ENCODE data around the gene SIAH2.
A peak's percentile ranks its signal among the peaks of the same experiment; 100 is the strongest.
"Not testable (repeated sequence)": the region's sequence is repeated elsewhere in the genome, so short reads cannot be mapped to it uniquely, and the experiment has no call there.

Gene SIAH2

GRCh38 chr3:150763122-150763840, at the start of gene SIAH2:
SIAH2 (minus strand) TSS chr3:150763169; CDS start chr3:150762849, 320 bp downstream.
- peak; percentile 93 for DNase-seq

GRCh38 chr3:150811984-150812383, 49.0 kb upstream of the SIAH2 start:
- DNase-seq, result no peak

- DNase-seq, result no peak
Measured at GRCh38 chr3:150810641-150811040, 47.7 kb upstream of the SIAH2 start.

GRCh38 chr3:150806185-150806835, 43.3 kb upstream of the SIAH2 start:
- no peak for DNase-seq

- DNase-seq, result no peak
Measured at GRCh38 chr3:150805354-150805753, 42.4 kb upstream of the SIAH2 start.

- no peak for DNase-seq
Measured at GRCh38 chr3:150803440-150803985, 40.5 kb upstream of the SIAH2 start.

GRCh38 chr3:150800722-150801121, 37.8 kb upstream of the SIAH2 start:
- DNase-seq, result no peak

- DNase-seq, result no peak
Measured at GRCh38 chr3:150798122-150798618, 35.2 kb upstream of the SIAH2 start.

GRCh38 chr3:150797155-150797554, 34.2 kb upstream of the SIAH2 start:
- DNase-seq, result no peak

GRCh38 chr3:150796527-150796926, 33.6 kb upstream of the SIAH2 start:
- DNase-seq, result not testable (repeated sequence)

- DNase-seq, result no peak
Measured at GRCh38 chr3:150793641-150794040, 30.7 kb upstream of the SIAH2 start.

- no peak for DNase-seq
Measured at GRCh38 chr3:150790629-150791028, 27.7 kb upstream of the SIAH2 start.

GRCh38 chr3:150789451-150789850, 26.5 kb upstream of the SIAH2 start:
- no peak for DNase-seq

GRCh38 chr3:150787741-150788370, 24.9 kb upstream of the SIAH2 start:
- DNase-seq, result peak; percentile 71

GRCh38 chr3:150786791-150787190, 23.8 kb upstream of the SIAH2 start:
- DNase-seq, result no peak

- no peak for DNase-seq
Measured at GRCh38 chr3:150784747-150785125, 21.8 kb upstream of the SIAH2 start.

GRCh38 chr3:150783920-150784746, 21.2 kb upstream of the SIAH2 start:
- no peak for DNase-seq

- DNase-seq, result no peak
Measured at GRCh38 chr3:150783316-150783715, 20.3 kb upstream of the SIAH2 start.

GRCh38 chr3:150779402-150779858, 16.5 kb upstream of the SIAH2 start:
- no peak for DNase-seq

- no peak for DNase-seq
Measured at GRCh38 chr3:150778793-150779401, 15.9 kb upstream of the SIAH2 start.

GRCh38 chr3:150775001-150775599, 12.1 kb upstream of the SIAH2 start:
- no peak for DNase-seq

Data from CD4-positive, alpha-beta T cell treated with Interferon gamma for 1 hour (primary cell).